Upper lobe of right lung (tissue), 1 donor: ENCODE results near the gene FNDC3A. TPM values are rescaled to one million over a fixed set of nuclear protein-coding genes. Genes with fewer than 3 reads are reported as not detected.

Experiments used
- ATAC-seq: fragments of 200-7000 bp; cut with Tn5 transposase; one replicate; pipeline ENCODE4 v1.9.1; 2020; ENCODE audit warnings: mild to moderate bottlenecking, moderate library complexity
- DNase-seq: peaks from one replicate; pipeline ENCODE4 v3.0.0-alpha.2; 2020
- H3K27ac ChIP-seq: fragments of 200-600 bp; one replicate; pipeline ENCODE4 v1.8.0; 2022
- H3K27me3 ChIP-seq: fragments of 200-600 bp; one replicate; pipeline ENCODE4 v1.8.0; 2022; ENCODE audit warnings: mild to moderate bottlenecking
- H3K36me3 ChIP-seq: fragments of 200-600 bp; one replicate; pipeline ENCODE4 v1.8.0; 2022
- H3K4me1 ChIP-seq: fragments of 200-600 bp; one replicate; pipeline ENCODE4 v1.8.0; 2022
- H3K4me3 ChIP-seq: fragments of 200-600 bp; one replicate; pipeline ENCODE4 v1.8.0; 2022; ENCODE audit warnings: mild to moderate bottlenecking
- H3K9me3 ChIP-seq: fragments of 200-600 bp; one replicate; pipeline ENCODE4 v1.8.0; 2022
- intact Hi-C: fragments of 100-400 bp; cut with DNase I; formaldehyde crosslinking; loops from one replicate; pipeline ENCODE4 v1.11.0; 2022
- total RNA-seq: library from RNA; stranded (reverse); fragmentation: NEBNext Ultra II Directional; extraction: Animal tissue kit (Norgen Biotek cat#: 25700); gene quantifications from one replicate; pipeline ENCODE4 v1.2.1, GENCODE V29; 2021
- TF ChIP-seq, protein P1 (sequence below): fragments of 200-600 bp; IDR thresholded peaks from one replicate; pipeline ENCODE4 v1.8.0; 2022; ENCODE audit warnings: antibody characterized with exemption
- donor health status: DM: no; HTN: yes; CAD: no; lungs with severe emphysema.

FNDC3A gene
- total RNA-seq, 1 donor from 2014 or later = 59.0 TPM

DNA sequence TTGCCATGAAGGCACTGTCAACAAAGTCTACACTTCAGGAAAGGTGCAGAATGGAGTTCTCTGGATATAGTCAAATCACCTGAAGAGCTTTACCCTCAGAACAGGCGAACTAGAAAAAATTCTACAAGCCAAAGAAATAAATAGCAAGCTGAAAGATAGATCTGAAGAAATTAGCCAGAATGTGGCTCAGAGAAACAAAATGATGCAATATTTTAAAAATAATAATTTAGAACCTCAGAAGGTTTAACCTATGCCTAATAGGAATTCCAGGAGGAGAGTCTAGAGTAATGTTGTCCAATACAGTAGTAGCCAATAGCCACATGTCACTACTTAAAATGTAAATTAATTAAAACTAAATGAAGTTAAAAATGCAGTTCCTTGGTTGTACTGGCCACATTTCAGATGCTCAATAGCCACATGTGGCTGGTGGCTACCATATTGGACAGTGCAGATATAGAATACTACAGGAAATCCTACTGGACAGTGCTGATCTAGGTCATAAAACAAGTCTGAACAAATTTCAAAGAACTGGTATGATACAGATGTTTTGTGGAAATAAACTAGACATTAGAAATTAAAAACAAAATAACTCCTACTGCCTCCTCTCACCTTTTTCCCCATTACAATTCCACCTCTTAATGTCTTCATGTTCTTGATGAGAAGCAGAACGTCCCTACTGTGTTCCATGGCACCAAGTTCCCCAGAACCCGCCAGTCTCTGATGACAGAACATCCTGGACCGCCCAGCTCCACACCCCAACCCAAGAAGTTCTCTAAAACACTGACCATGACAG is 271.3 kb downstream of the FNDC3A start:
- H3K9me3 ChIP-seq = no peaks in the 10 kb centered on the region
- TF ChIP-seq, protein P1, sequence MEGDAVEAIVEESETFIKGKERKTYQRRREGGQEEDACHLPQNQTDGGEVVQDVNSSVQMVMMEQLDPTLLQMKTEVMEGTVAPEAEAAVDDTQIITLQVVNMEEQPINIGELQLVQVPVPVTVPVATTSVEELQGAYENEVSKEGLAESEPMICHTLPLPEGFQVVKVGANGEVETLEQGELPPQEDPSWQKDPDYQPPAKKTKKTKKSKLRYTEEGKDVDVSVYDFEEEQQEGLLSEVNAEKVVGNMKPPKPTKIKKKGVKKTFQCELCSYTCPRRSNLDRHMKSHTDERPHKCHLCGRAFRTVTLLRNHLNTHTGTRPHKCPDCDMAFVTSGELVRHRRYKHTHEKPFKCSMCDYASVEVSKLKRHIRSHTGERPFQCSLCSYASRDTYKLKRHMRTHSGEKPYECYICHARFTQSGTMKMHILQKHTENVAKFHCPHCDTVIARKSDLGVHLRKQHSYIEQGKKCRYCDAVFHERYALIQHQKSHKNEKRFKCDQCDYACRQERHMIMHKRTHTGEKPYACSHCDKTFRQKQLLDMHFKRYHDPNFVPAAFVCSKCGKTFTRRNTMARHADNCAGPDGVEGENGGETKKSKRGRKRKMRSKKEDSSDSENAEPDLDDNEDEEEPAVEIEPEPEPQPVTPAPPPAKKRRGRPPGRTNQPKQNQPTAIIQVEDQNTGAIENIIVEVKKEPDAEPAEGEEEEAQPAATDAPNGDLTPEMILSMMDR = no peak
- intact Hi-C loops = no loop called here
- ATAC-seq (peak; percentile 81), DNase-seq (no peak)
- peak overlapping the region; percentile 86 for H3K4me3 ChIP-seq
- peak overlapping the region; percentile 94 for H3K27ac ChIP-seq
- H3K36me3 ChIP-seq = no peaks in the 10 kb centered on the region
- H3K4me1 ChIP-seq = peaks cover 18% of the 10 kb centered on the region
- no peaks in the 10 kb centered on the region for H3K27me3 ChIP-seq

DNA sequence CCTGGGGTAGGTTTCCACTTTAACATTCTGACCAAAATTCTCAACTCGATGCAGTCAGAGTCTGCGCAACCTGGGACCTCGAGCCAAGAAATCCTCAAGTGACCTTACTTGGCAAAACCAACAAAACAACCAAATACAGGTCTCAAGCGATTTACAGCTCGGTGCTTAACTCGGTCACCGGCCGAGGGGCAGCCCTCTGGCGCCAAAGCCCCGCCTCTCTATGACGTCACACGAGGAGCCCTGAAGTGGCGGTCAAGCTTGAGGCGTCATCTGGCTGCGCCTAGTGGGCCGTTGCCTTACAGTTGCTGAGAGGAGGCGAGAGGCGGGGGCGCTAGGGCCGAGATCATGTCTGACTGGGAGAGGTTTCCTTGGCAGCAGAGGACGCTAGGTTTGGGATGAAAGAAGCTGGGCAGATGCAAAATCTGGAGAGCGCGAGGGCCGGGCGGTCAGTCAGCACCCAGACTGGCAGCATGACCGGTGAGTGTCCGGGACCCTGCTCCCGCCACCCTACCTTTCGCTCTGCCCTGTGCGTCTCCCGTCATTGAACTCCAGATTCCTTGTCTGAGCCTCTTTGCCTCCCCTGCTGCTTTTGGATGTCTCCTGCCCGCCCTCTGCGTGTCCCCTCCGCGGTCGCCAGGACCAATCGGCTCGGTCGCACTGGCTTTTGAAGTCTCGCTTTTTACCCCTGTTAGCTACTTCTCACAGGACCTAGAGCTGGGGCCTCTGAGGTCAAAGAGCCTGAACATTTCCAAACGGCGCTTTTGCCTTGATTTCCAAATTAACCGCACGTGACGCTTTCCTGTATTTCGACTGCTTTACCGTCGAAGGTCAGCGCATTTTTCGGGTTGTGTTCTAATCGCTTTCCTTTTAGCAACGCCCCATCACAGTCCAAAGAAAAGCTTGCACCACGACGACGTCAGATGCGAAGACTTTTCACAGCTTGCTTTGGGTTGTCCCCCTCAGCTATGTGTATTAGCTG is 272.2 kb downstream of the FNDC3A start, which contains the start of gene CDADC1:
Gene CDADC1 (plus strand): TSS at position 283 of the 979 bp plus-strand sequence. CDS start 113 bp downstream, at position 396.
- ATAC-seq = peak; percentile 98
- intact Hi-C loops = no loop called here
- DNase-seq = peak; percentile 99
- no peaks in the 10 kb centered on the region for H3K27me3 ChIP-seq
- no peaks in the 10 kb centered on the region for H3K36me3 ChIP-seq
- TF ChIP-seq, protein P1 = no peak
- peak within 1 kb of the TSS; percentile 86 for H3K4me3 ChIP-seq
- peaks cover 18% of the 10 kb centered on the region for H3K4me1 ChIP-seq
- H3K27ac ChIP-seq = peak within 1 kb of the TSS; percentile 94
- no peaks in the 10 kb centered on the region for H3K9me3 ChIP-seq

DNA sequence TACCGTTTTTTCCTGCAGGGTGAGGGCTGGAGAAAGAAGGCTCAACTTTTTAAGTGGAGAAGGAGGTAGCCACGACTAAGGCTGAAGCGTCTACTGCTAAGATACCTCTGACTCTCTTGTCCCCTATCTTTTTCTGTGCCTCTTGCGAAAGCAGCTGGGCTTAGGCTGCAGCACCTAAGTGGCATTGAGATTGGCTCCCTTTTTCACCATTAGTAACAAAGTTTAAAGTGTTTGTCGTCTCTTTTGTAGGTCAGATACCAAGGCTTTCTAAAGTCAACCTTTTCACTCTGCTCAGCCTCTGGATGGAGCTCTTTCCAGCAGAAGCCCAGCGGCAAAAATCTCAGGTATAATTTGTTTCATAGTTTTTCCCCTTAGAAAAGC is 272.9 kb downstream of the FNDC3A start:
- ATAC-seq (no peak), DNase-seq (no peak)
- H3K4me1 ChIP-seq = peaks cover 18% of the 10 kb centered on the region
- TF ChIP-seq, protein P1 = no peak
- no peaks in the 10 kb centered on the region for H3K9me3 ChIP-seq
- intact Hi-C loops = no loop called here
- H3K27ac ChIP-seq = peak overlapping the region; percentile 94
- peak overlapping the region; percentile 86 for H3K4me3 ChIP-seq
- H3K36me3 ChIP-seq = no peaks in the 10 kb centered on the region
- no peaks in the 10 kb centered on the region for H3K27me3 ChIP-seq

DNA sequence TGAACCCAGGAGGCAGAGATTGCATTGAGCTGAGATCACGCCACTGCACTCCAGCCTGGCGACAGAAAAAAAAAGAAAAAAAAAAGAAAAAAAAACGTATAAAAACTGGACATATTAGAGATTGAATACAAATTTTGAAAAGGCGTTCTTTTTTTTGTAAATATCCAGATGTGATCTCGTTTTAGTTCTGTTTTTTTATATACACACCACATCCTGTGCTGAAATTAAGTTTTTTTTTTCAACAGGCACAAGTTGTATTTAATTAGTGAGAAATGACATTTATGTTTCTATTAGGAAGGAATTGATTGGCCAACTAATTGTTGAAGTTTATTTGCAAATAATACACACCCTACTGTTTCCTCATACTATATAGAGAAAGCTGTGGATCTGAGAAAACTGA is 275.6 kb downstream of the FNDC3A start:
- TF ChIP-seq, protein P1 = no peak
- Histone ChIP-seq H3K27ac (no peak overlapping the region), H3K9me3 (no peaks in the 10 kb centered on the region), H3K27me3 (no peaks in the 10 kb centered on the region), H3K4me1 (peaks cover 18% of the 10 kb centered on the region), H3K36me3 (peaks cover 17% of the 10 kb centered on the region), H3K4me3 (no peak overlapping the region)
- no peak for ATAC-seq
- intact Hi-C loops = no loop called here
- DNase-seq = no peak

DNA sequence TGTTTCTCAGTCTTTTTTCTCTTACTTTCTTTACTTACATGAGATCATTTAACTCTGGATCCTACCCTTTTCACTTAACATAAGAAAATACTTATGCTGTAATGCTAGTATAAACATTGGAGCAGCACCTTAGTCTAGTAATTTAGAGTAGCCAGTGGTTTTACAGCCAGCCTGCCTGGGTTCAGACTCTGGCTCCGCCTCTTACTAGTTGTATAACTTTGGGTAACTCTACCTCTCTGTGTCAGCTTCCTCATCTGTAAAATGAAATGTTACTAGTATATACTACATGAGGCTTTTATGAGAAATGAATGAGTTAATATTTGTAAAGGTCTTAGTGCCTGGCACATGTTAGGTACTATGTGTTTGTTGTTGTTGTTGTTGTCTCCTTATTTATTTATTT is 277.6 kb downstream of the FNDC3A start:
- TF ChIP-seq, protein P1 = no peak
- ATAC-seq = no peak
- no peak for DNase-seq
- intact Hi-C loops = no loop called here
- peaks cover 31% of the 10 kb centered on the region for H3K36me3 ChIP-seq
- no peaks in the 10 kb centered on the region for H3K9me3 ChIP-seq
- no peak overlapping the region for H3K27ac ChIP-seq
- peaks cover 14% of the 10 kb centered on the region for H3K4me1 ChIP-seq
- no peak overlapping the region for H3K4me3 ChIP-seq
- H3K27me3 ChIP-seq = no peaks in the 10 kb centered on the region
